Heart left ventricle (tissue), 16 donors: ENCODE measurements around the gene SASS6. TPM values are rescaled to one million over a fixed set of nuclear protein-coding genes. Genes with fewer than 3 reads are reported as not detected.
A peak's percentile ranks its signal among the peaks of the same experiment; 100 is the strongest.

Experiments used
- ATAC-seq, 4 donors: fragments of 200-7000 bp; cut with Tn5 transposase; one replicate each; pipeline ENCODE4 v1.9.1; 2020 to 2022; ENCODE audit warnings: moderate library complexity in 4 of 4, mild to moderate bottlenecking in 3 of 4, moderate number of reproducible peaks in 1 of 4
- DNase-seq, 5 donors: peaks; one replicate each; pipeline ENCODE4 v3.0.0-alpha.2; 2020
- H3K27ac ChIP-seq, 12 donors: fragments of 200-600 bp; sonication (generic) in 4 of 12; one replicate each; pipeline versions ENCODE4 v1.5.0 to v1.8.0; 2016 to 2022; ENCODE audit warnings: mild to moderate bottlenecking in 2 of 12
- H3K27me3 ChIP-seq, 9 donors: fragments of 200-600 bp; sonication (generic) in 2 of 9; one replicate each; pipeline versions ENCODE4 v1.5.1 to v1.8.0; 2016 to 2022; ENCODE audit warnings: mild to moderate bottlenecking in 3 of 9
- H3K36me3 ChIP-seq, 9 donors: fragments of 200-600 bp; sonication (generic) in 2 of 9; one replicate each; pipeline versions ENCODE4 v1.5.0 to v1.8.0; 2018 to 2022; ENCODE audit warnings: mild to moderate bottlenecking in 2 of 9
- H3K4me1 ChIP-seq, 12 donors: fragments of 200-600 bp; sonication (generic) in 4 of 12; one replicate each; pipeline versions ENCODE4 v1.5.0 to v1.8.0; 2016 to 2022; ENCODE audit warnings: mild to moderate bottlenecking in 3 of 12
- H3K4me3 ChIP-seq, 12 donors: fragments of 200-600 bp; sonication (generic) in 4 of 12; one replicate each; pipeline versions ENCODE4 v1.5.0 to v1.8.0; 2017 to 2022; ENCODE audit warnings: mild to moderate bottlenecking in 9 of 12, moderate library complexity in 4 of 12
- H3K9me3 ChIP-seq, 12 donors: fragments of 200-600 bp; sonication (generic) in 4 of 12; one replicate each; pipeline versions ENCODE4 v1.5.0 to v1.8.0; 2016 to 2022; ENCODE audit warnings: mild to moderate bottlenecking in 1 of 12
- CTCF ChIP-seq, 12 donors: fragments of 200-600 bp; sonication (generic) in 4 of 12; IDR thresholded peaks; one replicate each; pipeline versions ENCODE4 v1.5.0 to v1.8.0; 2018 to 2022; ENCODE audit warnings: antibody characterized with exemption in 12 of 12, mild to moderate bottlenecking in 5 of 12
- POLR2A ChIP-seq, 2 donors: fragments of 450-650 bp; IDR thresholded peaks; one replicate each; pipeline ENCODE4 v1.6.1; 2017; ENCODE audit warnings: antibody characterized with exemption in 2 of 2, mild to moderate bottlenecking in 2 of 2, moderate library complexity in 2 of 2
- WGBS, 4 donors: extraction: QIAGEN DNeasy Blood & Tissue Kit in 2 of 4; methylation state at CpG; one replicate each; pipeline versions ENCODE4 v1.1.5 to v1.1.7; 2013 to 2018; 5-methylcytosine and 5-hydroxymethylcytosine counted together
- intact Hi-C, 10 donors: fragments of 100-400 bp; cut with DNase I; formaldehyde crosslinking; loops; one replicate each; pipeline versions ENCODE4 v1.11.1 to v1.14.2; 2022
- polyA plus RNA-seq, 2 donors: library from polyadenylated mRNA; stranded (reverse); fragments of 200-250 nt; gene quantifications; one replicate each; pipeline ENCODE4 v1.2.3, GENCODE V29; 2013
- total RNA-seq, 9 donors: library from RNA; depleted of rRNA in 2 of 9; stranded (reverse); fragments of >200 nt in 2 of 9; fragmentation: NEBNext Ultra II Directional in 3 of 9; extraction: Animal tissue kit (Norgen Biotek cat#: 25700) in 3 of 9; gene quantifications; one replicate each; pipeline versions ENCODE4 v1.1.0 to v1.2.4, GENCODE V29; 2016 to 2023
- donor health status: ischemic (EF 13 %, LVEDD 7.1; RV severe dilation, severe dysfunction).
- donor health status: healthy with polysubstance abuse.
- donor health status: DM: no; HTN: yes; CAD: no.
- donor health status: DM: no; HTN: no; CAD: no.
- donor health status: ischemic (EF 25% LVEDD 6.9; RV normal size, moderate dysfunction).
- donor health status: ischemic (EF 25% LVEDD 5.7; RV mildly dilated, moderate dysfunction).
- donor health status: healthy.
- donor health status: DM: yes; HTN: yes; CAD: no.
- donor health status: ischemic (EF 35%, LVEDD 5.7; RV mildly dilated, moderate dysfunction).
- donor health status: nonischemic (EF 11% LVEDD 7.7; RV severe dilation, severe dysfunction).
- donor health status: DM: yes; HTN: yes; CAD: no.
- donor health status: PGD.
- donor health status: ischemic (EF 29% LVEDD 5.4; RV normal size, mild dysfunction).
- donor health status: nonischemic (EF 23%, LVEDD 6.1; RV moderate dilation, normal function).

The SASS6 gene
- total and polyA plus RNA-seq, 11 donors = 1.1 to 2.2 (median 1.6) TPM

GRCh38 chr1:100134872-100135271 lies 2.1 kb upstream of the SASS6 start:
- no peak for ATAC-seq
- DNase-seq = no peak
- intact Hi-C loops = loop anchor here in 7 of 10 donors (5.0 to 10.0 kb wide), 14 partner anchors 98 to 762 kb away; partner anchors contain the start of genes SLC30A7 (in 3 of the 7), CDC14A (in 2 of the 7), DBT (in 2 of the 7) and EXTL2 (in 1 of the 7)
- H3K36me3 ChIP-seq = peaks cover 0 to 39% (median 32%) of the 10 kb centered on the region in 9 donors
- TF ChIP-seq POLR2A (IDR thresholded peaks at IDR 0.05) = no peak
- TF ChIP-seq CTCF (IDR thresholded peaks at IDR 0.05) = no peak
- no peaks in the 10 kb centered on the region for H3K27me3 ChIP-seq
- H3K27ac ChIP-seq = no peak overlapping the region
- no peaks in the 10 kb centered on the region for H3K9me3 ChIP-seq
- peaks cover 0 to 32% (median 19%) of the 10 kb centered on the region in 12 donors for H3K4me1 ChIP-seq
- WGBS, 4 donors = 58 to 76% (median 66%) methylated on average over 3 of the region's 3 CpGs
- H3K4me3 ChIP-seq = no peak overlapping the region

GRCh38 chr1:100131623-100132022 lies 1.1 kb downstream of the SASS6 start:
- Histone ChIP-seq H3K36me3 (peaks cover 0 to 7% (median under 1%) of the 10 kb centered on the region in 9 donors), H3K4me1 (peaks cover 0 to 32% (median 19%) of the 10 kb centered on the region in 12 donors), H3K4me3 (peak overlapping the region in 7 of 12 donors; percentile 70 to 88 (median 78)), H3K9me3 (no peaks in the 10 kb centered on the region), H3K27ac (no peak overlapping the region), H3K27me3 (no peaks in the 10 kb centered on the region)
- WGBS, 4 donors = 77 to 81% (median 79%) methylated on average over 8 of the region's 8 CpGs
- intact Hi-C loops = loop anchor here in 7 of 10 donors (2.0 to 10.0 kb wide), 16 partner anchors 93 to 766 kb away; partner anchors contain the start of genes CDC14A (in 3 of the 7), SLC30A7 (in 3 of the 7), DBT (in 2 of the 7) and EXTL2 (in 1 of the 7)
- no peak for TF ChIP-seq POLR2A (IDR thresholded peaks at IDR 0.05)
- no peak for TF ChIP-seq CTCF (IDR thresholded peaks at IDR 0.05)
- DNase-seq (no peak), ATAC-seq (no peak)

GRCh38 chr1:100130552-100131077 lies 2.1 kb downstream of the SASS6 start:
- ATAC-seq (no peak), DNase-seq (no peak)
- Histone ChIP-seq H3K9me3 (no peaks in the 10 kb centered on the region), H3K36me3 (peaks cover 0 to 4% (median 0%) of the 10 kb centered on the region in 9 donors), H3K4me3 (no peak overlapping the region), H3K4me1 (peaks cover 0 to 32% (median 19%) of the 10 kb centered on the region in 12 donors), H3K27ac (no peak overlapping the region), H3K27me3 (no peaks in the 10 kb centered on the region)
- TF ChIP-seq POLR2A (IDR thresholded peaks at IDR 0.05) (no peak), CTCF (IDR thresholded peaks at IDR 0.05) (no peak)
- 75 to 78% (median 76%) methylated on average over 5 of the region's 5 CpGs for WGBS, 4 donors
- intact Hi-C loops = loop anchor here in 7 of 10 donors (5.0 to 10.0 kb wide), 14 partner anchors 93 to 767 kb away; partner anchors contain the start of genes SLC30A7 (in 3 of the 7), CDC14A (in 2 of the 7), DBT (in 2 of the 7) and EXTL2 (in 1 of the 7)

- intact Hi-C loops = no loop called here
- DNase-seq (no peak), ATAC-seq (no peak)
- Histone ChIP-seq H3K9me3 (no peaks in the 10 kb centered on the region), H3K4me1 (peaks cover 0 to 11% (median 5%) of the 10 kb centered on the region in 12 donors), H3K27me3 (no peaks in the 10 kb centered on the region), H3K36me3 (peaks cover 0 to 8% (median 0%) of the 10 kb centered on the region in 9 donors), H3K27ac (no peak overlapping the region), H3K4me3 (no peak overlapping the region)
- no peak for TF ChIP-seq POLR2A (IDR thresholded peaks at IDR 0.05)
- TF ChIP-seq CTCF (IDR thresholded peaks at IDR 0.05) = no peak
- WGBS, 4 donors = 63 to 85% (median 73%) methylated on average over 1 of the region's 1 CpG
Observed at GRCh38 chr1:100127226-100127625, 5.5 kb downstream of the SASS6 start.
